Right hindlimb (tissue), 1 donor: Measurements from ENCODE around the gene PHLDB3.

Source experiments
- DNase-seq: peaks from one replicate; pipeline ENCODE4 v3.0.0-alpha.2; 2018

PHLDB3 gene

DNA sequence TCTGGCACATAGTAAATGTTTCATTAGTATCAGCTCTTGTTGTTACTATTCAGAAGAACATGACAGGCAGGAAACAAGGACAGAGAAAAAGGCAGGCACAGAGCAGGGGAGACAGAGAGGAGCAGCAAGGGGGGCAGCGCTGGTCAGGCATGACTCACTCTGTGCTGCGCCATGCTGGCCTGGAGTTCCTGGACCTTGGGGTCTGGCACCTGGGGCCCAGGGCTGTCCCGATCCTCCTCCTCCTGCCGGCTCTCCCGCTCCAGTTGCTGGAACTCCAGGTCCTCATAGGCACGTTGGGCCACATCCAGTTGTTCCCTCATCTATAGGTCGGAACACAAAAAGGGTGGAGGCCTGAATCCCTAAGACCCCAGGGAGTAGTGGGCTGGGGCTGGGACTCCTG, 7.6 kb downstream of the PHLDB3 start:
- no peak for DNase-seq

DNA sequence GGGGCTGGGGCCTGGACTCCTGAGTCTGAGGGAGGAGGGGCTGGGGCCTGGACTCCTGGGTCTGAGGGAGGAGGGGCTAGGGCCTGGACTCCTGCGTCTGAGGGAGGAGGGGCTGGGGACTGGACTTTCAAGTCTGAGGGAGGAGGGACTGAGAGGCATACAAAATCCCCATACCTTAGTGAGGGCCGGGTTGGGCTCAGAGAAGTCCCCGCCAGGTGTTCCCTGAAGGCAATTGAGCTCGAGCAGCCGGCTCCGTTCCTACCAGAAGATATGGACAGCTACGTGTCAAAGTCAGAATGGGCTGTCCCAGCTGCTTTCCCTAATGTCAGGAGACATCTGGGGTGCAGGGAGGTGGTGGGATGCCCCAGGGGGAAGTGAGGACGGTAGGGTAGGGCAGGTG, 9.5 kb downstream of the PHLDB3 start:
- no peak for DNase-seq

DNA sequence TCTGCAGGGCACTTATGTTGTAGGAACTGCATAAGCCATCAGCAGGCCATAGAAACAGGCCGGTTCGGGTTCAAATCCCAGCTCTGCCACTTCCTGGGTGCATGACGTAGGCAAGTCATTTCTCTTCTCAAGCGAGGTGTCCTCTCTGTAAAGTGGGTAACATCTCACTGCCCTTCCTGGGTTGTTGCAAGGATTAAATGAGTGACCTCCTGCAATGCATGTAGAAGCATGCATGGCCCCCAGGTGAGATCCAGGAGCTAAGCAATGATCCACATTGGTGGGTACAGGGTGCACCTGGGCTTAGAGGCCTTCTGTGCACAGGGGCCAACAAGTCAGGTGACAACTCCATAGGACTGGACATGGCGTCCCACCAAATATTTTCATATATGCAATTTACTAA, 13.8 kb downstream of the PHLDB3 start:
- DNase-seq: no peak

DNA sequence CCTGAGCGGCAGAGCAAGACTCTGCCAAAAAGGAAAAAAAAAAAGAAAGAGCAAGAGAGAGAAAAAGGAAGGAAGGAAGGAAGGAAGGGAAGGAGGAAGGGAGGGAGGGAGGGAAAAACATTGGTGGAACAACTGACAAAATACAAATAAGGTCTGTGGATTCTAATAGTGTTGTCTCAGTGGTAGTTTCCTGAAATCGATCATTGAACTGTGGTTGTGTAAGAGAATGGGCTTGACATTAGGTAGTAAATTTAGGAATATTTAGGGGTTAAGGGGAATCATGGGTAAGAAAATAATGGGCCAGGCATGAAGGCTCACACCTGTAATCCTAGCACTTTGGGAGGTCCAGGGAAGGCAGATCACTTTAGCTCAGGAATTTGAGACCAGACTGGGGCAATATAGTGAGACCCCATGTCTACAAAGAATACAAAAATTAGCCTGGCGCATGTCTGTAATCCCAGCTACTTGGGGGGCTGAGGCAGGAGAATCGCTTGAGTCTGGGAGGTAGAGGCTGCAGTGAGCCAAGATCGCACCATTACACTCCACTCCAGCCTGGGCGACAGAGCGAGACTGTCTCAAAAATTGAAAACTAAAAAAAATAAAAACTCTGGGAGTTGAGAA, 14.5 kb downstream of the PHLDB3 start:
- no peak for DNase-seq

DNA sequence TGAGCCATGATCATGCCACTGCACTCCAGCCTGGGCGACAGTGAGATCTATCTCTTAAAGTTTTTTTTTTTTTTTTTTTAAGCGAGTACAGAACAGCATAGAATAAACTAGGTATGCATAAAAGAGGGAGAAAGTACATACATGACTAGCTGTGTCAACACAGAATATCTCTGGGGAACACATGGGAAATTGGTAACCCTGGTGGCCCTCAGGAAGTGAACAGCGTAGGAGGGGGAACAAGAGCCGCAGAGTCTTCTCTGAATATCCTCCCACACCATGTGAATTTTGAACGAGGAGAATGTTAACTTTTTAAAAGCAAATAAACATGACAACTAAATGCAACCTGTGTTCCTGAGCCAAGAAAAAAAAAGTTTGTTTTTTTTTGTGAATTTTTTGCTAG, 15.2 kb downstream of the PHLDB3 start:
- DNase-seq: no peak

DNA sequence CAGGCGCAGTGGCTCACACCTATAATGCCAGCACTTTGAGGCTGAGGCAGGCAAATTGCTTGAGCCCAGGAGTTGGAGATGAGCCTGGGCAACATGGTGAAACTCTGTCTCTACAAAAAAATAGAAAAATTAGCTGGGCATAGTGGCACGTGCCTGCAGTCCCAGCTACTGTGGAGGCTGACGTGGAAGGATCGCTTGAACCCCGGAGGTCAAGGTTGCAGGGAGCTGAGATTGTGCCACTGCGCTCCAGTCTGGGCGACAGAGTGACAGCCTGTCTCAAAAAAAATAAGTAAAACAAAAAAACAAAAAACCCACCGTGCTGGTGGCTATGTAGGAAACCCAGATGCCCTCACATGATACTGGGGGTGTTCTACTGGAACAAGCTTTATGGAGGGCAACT, 16.4 kb downstream of the PHLDB3 start:
- DNase-seq: no peak

DNA sequence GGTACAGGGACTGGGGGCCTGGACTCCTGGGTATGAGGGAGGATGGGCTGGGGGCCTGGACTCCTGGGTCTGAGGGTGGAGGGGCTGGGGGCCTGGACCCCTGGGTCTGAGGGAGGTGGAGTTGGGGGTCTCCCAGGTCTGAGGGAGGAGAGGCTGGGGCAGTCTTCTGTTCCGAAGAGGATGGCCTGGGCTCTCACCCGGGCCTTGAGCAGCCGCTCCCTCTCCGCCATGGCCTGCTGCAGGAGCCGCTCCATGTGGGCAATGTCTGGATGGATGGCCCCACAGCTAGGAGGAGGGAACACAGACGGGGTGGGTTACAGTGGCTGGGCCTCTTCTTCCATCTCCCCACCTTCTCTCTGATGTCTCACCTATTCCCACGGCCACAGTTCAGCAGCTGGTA, 18.1 kb downstream of the PHLDB3 start:
- DNase-seq: no peak

DNA sequence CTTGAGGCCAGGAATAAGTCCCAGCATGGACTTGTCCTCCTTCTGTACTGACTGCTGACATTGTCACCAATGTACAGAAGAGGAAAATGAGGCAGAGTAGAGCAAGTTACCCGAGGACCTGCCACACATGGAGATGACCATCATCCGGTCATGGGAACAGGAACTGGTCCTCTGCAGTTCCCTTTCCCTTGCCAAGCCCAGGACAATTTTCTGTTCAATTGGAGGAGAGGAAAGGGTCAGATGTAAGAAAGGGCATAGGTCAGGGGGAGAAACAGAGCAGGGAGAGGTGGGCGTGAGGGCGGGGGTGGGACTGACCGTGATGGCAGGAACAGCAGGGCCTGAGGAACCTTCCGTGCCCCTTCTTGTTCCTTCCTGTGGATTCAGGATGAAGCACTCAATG, 18.6 kb downstream of the PHLDB3 start:
- DNase-seq: no peak

DNA sequence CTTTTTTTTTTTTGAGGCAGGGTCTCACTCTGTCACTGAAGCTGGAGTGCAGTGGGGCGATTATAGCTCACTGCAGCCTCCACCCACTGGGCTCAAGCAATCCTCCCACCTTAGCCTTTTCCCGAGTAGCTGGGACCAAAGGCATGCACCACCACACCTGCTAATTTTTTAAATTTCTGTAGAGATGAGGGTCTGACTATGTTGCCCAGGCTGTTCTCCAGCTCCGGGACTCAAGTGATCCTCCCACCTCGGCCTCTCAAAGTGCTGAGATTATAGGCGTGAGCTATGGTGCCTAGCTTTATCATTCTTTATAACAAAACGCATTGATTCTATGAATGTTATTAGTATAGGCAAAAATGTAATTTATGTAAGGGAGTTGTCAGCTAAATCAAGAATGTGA, 21.3 kb downstream of the PHLDB3 start:
- DNase-seq: no peak

DNA sequence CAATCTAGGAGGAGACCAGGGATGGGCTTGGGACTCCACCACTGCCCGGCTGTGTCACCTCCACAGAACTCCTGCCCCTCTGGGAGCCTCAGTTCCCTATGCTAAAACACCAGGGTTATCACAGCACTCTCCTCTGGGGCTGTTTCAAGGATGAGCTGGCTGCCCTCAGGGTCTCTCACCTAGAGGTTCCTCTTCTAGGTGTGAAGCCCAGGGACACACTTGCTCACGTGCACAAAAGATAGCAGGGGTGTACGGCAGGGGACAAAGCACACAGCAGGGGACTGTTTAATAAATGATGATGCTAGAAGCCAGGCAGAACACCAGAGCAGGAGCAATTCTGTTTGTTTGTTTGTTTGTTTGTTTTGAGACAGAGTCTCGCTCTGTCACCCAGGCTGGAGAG, 22.4 kb downstream of the PHLDB3 start:
- no peak for DNase-seq

DNA sequence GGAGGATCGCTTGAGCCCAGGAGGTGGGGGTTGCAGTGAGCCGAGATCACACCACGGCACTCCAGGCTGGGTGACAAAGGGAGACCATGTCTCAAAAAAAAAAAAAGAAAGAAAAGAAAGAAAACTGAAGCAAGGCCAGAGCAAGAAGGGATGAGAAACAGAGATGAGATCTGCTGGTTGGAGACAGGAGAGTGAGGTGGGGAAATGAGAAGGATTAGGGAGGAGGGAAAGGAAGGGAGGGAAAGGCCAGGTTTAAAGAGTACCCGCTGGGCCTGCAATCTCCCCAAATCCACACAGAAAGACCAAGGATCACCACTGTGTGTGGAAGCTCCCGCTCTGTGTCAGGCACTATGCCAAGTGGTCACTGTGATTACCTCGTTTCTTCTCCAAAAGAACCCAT, 22.8 kb downstream of the PHLDB3 start:
- no peak for DNase-seq

DNA sequence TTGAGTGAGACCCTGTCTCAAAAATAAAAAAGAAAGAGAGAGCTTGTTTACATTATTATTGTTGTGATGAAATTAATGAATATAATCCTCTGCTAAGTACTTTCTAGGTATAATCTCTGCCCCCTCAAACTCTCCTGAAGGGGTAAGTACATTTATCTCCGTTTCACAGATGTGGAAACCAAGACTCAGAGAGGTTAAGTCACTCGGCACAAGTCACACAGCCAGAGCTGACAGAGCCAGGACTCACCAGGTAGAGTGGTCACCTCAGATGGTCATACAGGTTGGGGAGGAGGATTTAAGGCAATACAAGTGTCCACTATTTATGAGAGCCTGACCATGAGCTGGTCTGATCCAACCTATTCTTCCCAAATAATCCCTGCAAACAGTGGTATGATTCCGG, 24.0 kb downstream of the PHLDB3 start:
- DNase-seq: no peak

DNA sequence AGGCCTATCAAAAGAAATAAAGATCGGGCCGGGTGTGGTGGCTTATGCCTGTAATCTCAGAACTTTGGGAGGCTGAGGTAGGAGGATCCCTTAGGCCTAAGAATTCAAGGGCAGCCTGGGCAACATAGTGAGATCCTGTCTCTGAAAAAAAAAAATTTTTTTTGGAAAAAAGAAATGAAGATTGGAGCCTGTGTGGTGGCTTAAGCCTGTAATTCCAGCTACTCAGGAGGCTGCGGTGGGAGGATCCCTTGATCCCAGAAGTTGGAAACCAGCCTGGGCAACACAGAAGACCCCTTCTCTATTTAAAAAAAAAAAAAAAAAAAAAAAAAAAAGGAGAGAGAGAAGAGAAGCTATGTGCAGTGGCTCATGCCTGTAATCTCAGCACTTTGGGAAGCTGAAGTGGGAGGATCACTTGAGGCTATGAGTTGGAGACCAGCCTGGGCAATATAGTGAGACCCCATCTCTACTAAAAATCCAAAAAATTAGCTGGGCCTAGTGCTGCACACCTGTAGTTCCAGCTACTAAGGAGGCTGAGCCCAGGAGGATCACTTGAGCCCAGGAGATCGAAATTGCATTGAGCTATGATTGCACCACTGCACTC, 24.5 kb downstream of the PHLDB3 start:
- DNase-seq: no peak

DNA sequence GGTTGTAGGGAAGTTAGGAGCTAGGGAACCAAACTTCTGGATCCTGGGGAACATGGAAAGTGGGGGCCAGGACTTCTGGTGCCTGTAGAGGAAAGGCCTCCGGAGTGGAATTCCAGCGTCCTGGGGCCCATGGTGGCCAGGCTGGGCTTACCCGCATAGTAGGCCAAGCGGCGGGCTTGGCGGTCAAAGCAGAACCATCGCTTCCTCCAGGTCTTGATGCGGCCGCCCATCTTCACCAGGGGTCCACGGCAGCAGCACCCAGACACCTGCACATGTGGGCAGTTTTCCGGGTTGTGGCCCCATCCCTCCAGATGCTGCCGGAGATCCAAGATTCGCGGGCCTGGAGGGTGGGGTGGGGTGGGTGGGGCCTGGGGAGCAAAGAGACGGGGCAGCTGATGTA, 25.3 kb downstream of the PHLDB3 start:
- no peak for DNase-seq

DNA sequence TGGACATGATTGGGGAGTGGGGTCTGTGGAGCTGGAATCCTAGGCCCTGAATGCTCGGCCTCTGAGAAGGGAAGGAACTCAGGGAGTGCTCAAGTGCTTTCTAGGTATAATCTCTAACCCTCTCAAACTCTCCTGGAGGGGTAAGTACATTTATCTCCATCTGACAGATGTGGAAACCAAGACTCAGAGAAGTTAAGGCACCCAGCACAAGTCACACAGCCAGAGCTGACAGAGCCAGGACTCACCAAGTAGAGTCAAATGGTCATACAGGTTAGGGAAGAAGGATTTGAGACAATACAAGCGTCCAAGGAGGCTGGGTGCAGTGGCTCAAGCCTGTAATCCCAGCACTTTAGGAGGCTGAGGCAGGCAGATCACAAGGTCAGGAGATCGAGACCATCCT, 26.2 kb downstream of the PHLDB3 start:
- DNase-seq: no peak

DNA sequence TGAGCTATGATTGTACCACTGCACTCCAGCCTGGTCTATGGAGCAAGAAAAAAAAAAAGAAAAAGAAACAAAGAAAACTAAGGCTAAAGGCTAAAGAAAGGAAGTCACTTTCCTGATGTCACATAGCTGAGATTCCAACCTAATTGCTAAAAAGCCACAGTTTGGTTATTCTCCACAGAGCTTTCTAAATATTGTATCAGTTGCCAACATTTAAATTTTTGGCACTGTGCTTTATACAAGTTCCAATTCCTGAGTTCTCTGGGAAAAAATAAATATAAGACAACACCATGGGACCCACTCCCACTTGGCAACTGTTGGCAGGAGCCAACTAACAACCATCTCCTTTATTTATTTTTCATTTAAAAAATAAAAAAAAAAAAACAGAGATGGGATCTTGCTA, 27.9 kb downstream of the PHLDB3 start:
- DNase-seq: no peak

DNA sequence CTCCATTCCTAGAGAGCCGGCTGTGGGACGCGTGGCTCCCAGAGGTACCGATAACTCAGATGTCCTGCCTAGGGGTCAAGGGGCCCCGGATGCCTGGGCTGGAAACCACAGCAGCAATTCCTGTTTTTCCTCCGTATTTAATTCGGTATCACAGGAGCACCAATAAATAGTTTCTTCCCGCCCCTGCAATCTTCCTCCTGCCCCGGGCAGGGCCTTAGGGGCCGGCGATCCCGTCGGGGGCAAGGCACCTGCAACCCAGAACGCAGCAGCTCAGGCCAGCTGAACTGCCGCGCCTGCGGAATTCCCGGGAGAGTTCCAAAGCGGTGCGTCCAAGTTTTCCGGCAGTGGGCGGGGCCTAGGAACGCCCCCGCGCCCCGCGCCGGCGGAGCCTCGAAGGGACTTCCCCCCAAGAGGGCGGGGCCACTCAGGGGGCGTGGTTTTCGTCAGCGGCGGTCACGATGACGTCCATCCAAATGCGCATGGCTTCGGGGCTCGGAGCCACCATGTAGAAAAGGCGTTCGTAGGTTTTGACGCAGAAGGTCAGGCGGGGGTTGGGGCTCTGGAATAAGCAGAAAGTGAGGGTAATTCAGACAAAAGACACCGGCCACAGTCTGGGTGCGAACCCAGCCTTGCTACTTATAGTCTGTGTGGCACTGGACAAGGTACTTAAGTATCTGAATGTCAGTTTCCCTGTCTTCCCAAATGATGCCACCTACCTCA, 29.4 kb downstream of the PHLDB3 start:
- peak; percentile 95 for DNase-seq

DNA sequence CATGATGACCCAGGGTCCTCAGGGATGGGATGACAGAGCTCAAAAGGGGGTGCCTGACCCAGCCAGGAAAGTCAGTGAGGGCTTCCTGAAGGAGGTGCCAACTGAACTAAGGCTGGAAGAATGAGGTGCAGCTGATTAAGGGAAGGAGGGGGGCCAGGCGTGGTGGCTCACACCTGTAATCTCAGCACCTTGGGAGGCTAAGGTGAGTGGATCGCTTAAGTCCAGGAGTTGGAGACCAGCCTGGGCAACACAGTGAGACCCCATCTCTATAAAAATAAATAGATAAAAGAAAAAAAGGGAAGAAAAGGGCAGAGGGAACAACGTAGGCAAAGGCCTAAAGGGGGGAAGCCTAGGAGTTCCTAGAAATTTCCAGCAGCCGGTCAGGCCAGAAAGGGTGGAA, 30.1 kb downstream of the PHLDB3 start:
- DNase-seq: no peak

DNA sequence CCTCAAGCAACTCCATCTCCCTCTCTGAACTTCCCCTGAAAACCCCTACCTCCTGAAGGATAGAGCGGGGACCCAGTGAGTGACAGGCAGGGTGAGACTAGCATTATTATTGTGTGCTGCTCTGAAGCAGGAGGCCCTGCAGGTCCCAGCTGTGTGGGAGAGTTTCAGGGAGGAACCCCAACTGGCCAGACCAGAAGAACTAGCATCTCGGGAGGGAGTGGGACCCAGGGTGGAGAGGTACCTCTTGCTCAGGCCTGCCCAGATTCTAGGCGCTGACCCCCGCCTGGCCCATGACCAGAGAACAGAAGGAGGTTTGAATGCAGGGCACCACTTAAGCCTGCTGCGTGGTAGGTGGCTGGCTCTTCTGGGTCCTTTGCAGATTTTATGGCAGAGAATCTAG, 33.5 kb downstream of the PHLDB3 start:
- DNase-seq: no peak

DNA sequence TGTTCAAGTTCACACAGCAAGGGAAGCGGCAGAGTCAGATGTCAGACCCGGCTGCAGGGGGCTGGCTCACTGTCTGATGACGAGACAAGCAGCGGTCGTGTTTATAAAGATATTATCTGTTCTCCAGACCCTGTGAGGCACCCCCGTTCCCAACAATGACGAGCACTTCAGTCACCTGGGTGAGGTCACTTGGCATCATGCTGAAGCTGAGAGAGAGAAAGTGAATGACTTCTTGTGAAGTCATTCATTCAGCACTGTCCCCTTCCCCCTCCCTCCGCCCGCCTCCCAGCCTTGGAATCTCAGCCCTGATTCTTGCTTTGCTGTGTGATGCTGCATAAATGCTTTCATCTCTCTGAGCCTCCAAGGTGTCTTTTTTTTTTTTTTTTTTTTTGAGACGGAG, 34.3 kb downstream of the PHLDB3 start:
- no peak for DNase-seq

DNA sequence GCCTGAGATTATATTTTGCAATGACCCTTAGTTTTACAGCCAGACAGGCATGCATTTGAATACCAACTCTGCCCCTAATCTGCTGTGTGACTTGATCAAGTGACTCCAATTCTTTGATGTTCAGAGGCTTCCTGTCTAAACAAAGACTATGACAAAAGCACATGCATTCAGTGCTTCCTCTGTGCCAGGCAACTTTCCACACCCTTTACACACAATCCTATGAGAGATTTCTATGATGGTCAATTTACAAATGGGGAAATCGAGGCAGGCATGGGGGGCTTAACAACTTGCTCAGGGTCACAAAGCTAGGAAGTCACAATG, 35.4 kb downstream of the PHLDB3 start:
- DNase-seq: no peak

DNA sequence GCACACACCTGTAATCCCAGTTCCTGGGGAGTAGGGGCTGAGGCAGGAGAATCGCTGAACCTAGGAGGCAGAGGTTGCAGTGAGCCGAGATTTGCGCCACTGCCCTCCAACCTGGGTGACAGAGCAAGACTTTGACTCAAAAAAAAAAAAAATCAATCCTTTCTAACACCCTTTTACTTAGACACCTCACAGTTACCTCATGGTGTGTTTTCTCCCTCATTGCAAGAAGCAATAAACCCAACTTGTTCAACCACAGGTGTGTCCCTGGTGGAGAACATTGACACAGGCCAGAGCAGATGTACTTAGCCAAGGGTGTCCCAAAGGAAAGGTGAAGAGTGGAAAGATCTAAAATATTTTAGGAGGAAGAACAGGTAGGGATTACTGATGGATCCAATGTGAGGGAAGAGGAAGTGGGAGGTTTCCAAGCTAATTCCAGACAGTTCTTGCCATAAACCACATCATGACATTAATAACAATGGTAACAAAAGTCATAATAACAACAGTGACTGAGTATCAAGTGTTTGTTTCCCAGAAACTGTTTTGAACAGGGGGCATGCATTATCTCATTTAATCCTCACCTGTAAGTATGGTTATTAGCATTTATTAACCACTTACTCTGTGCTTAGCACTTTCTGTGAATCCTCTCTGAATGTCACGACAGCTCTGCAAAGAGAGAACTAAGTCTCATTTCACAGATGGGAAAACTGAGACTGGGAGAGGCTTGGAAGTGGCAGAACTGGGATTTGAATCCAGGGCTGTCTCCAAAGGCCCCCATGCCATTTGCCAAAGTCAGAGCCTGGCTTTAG, 36.0 kb downstream of the PHLDB3 start:
- no peak for DNase-seq

DNA sequence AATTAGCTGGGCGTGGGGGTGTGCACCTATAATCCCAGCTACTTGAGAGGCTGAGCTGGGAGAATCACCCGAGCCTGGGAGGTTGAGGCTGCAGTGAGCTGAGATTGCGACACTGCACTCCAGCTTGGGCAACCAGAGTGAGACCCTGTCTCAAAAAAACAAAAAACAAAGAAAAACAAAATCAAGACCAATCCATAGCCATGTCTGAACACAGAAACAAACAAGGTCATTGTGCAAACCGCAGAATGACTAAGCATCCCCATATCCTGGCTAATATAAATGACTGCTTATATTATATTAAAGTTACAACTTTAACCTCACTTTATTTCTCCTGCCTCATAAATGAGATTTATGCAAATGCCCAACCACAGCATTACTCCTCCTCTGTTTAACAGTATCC, 36.8 kb downstream of the PHLDB3 start:
- DNase-seq: no peak

DNA sequence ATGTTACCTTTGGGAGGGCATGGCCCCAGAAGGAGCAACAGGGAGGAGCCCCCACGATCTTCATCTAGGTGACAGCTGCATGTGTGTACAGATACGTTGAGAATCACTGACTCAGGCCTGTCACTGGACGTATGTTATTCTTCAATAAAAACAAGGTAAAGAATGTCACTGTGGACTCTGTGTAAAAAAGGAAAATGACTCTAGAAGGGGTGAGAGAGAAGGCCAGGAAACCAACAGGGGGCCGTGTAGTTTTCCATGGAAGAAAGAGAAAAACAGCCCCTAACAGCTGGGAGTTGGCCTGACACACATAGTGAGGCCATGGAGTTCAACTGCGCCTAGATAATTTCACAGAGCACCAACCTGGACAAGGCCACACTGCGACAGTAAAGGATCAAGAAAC, 37.3 kb downstream of the PHLDB3 start:
- no peak for DNase-seq
